Colonic mucosa (tissue), 4 donors: ENCODE measurements around the gene GPHN. TPM values are rescaled to one million over a fixed set of nuclear protein-coding genes. Genes with fewer than 3 reads are reported as not detected.

Experiments
- DNase-seq: peaks from one replicate; pipeline ENCODE4 v3.0.0-alpha.2; 2020
- H3K27ac ChIP-seq: fragments of 200-600 bp; one replicate; pipeline ENCODE4 v1.8.0; 2021
- H3K27me3 ChIP-seq: fragments of 200-600 bp; one replicate; pipeline ENCODE4 v1.8.0; 2021
- H3K36me3 ChIP-seq: fragments of 200-600 bp; one replicate; pipeline ENCODE4 v1.8.0; 2021
- H3K4me1 ChIP-seq: fragments of 200-600 bp; one replicate; pipeline ENCODE4 v1.8.0; 2021; ENCODE audit warnings: mild to moderate bottlenecking
- H3K4me3 ChIP-seq: fragments of 200-600 bp; one replicate; pipeline ENCODE4 v1.8.0; 2021
- H3K9ac ChIP-seq, 2 donors: one replicate each; pipeline ENCODE4 v1.7.0; 2013; ENCODE audit warnings: control low read depth in 2 of 2, low read depth in 2 of 2, low read length in 2 of 2
- H3K9me3 ChIP-seq: fragments of 200-600 bp; one replicate; pipeline ENCODE4 v1.8.0; 2021
- CTCF ChIP-seq: fragments of 200-600 bp; IDR thresholded peaks from one replicate; pipeline ENCODE4 v1.8.0; 2022; ENCODE audit warnings: antibody characterized with exemption, mild to moderate bottlenecking
- intact Hi-C: fragments of 100-400 bp; cut with DNase I; formaldehyde crosslinking; loops from one replicate; pipeline ENCODE4 v1.14.1; 2022
- total RNA-seq, 2 donors: library from RNA; stranded (reverse); fragmentation: NEBNext Ultra II Directional in 1 of 2; extraction: Animal tissue kit (Norgen Biotek cat#: 25700) in 1 of 2; gene quantifications; one replicate each; pipeline ENCODE4 v1.2.1, GENCODE V29; 2021
- donor health status: healthy.
- donor health status: DM: no; HTN: no; CAD: no.
- donor health status: DM: no; HTN: no; CAD: no.

Gene GPHN
- total RNA-seq, 2 donors from 2014 or later, result 32.0 to 45.2 TPM

- TF ChIP-seq CTCF, result no peak
- H3K27me3 ChIP-seq, result no peaks in the 10 kb centered on the region
- H3K9ac ChIP-seq, result no peak overlapping the region
- no peaks in the 10 kb centered on the region for H3K4me1 ChIP-seq
- H3K36me3 ChIP-seq, result no peaks in the 10 kb centered on the region
- no peak overlapping the region for H3K4me3 ChIP-seq
- intact Hi-C loops, result no loop called here
- no peak for DNase-seq
- no peak overlapping the region for H3K27ac ChIP-seq
- no peaks in the 10 kb centered on the region for H3K9me3 ChIP-seq
Observed at GRCh38 chr14:66965831-66966230, 457.9 kb downstream of the GPHN start.

GRCh38 chr14:66972469-66972868 is 464.5 kb downstream of the GPHN start:
- no peak for DNase-seq
- H3K9ac ChIP-seq, result no peak overlapping the region
- no peaks in the 10 kb centered on the region for H3K9me3 ChIP-seq
- no peaks in the 10 kb centered on the region for H3K27me3 ChIP-seq
- no peak overlapping the region for H3K4me3 ChIP-seq
- TF ChIP-seq CTCF, result no peak
- no peak overlapping the region for H3K27ac ChIP-seq
- intact Hi-C loops, result no loop called here
- no peaks in the 10 kb centered on the region for H3K36me3 ChIP-seq
- H3K4me1 ChIP-seq, result no peaks in the 10 kb centered on the region

- no peak overlapping the region for H3K9ac ChIP-seq
- H3K9me3 ChIP-seq, result no peaks in the 10 kb centered on the region
- no peaks in the 10 kb centered on the region for H3K4me1 ChIP-seq
- TF ChIP-seq CTCF, result no peak
- no peak overlapping the region for H3K27ac ChIP-seq
- no peak for DNase-seq
- intact Hi-C loops, result no loop called here
- H3K4me3 ChIP-seq, result no peak overlapping the region
- H3K36me3 ChIP-seq, result no peaks in the 10 kb centered on the region
- H3K27me3 ChIP-seq, result no peaks in the 10 kb centered on the region
Observed at GRCh38 chr14:66974397-66975025, 466.6 kb downstream of the GPHN start.

GRCh38 chr14:66975251-66975650 is 467.3 kb downstream of the GPHN start:
- Histone ChIP-seq H3K9ac (no peak overlapping the region), H3K9me3 (no peaks in the 10 kb centered on the region), H3K4me3 (no peak overlapping the region), H3K36me3 (no peaks in the 10 kb centered on the region), H3K27me3 (no peaks in the 10 kb centered on the region), H3K27ac (no peak overlapping the region), H3K4me1 (no peaks in the 10 kb centered on the region)
- intact Hi-C loops, result no loop called here
- no peak for DNase-seq
- TF ChIP-seq CTCF, result no peak

- no peaks in the 10 kb centered on the region for H3K27me3 ChIP-seq
- H3K27ac ChIP-seq, result no peak overlapping the region
- H3K9me3 ChIP-seq, result no peaks in the 10 kb centered on the region
- no peak overlapping the region for H3K4me3 ChIP-seq
- H3K36me3 ChIP-seq, result no peaks in the 10 kb centered on the region
- H3K9ac ChIP-seq, result no peak overlapping the region
- DNase-seq, result no peak
- no peak for TF ChIP-seq CTCF
- intact Hi-C loops, result no loop called here
- H3K4me1 ChIP-seq, result no peaks in the 10 kb centered on the region
Observed at GRCh38 chr14:66979101-66979974, 471.4 kb downstream of the GPHN start.
